SH-SY5Y (cell line): ENCODE results near the gene COPS7A.

Source experiments
- GATA2 ChIP-seq: IDR thresholded peaks from 2 replicates; pipeline ENCODE4 v1.6.1; 2011; ENCODE audit warnings: mild to moderate bottlenecking, low read depth, low read length
- GATA3 ChIP-seq: IDR thresholded peaks from 2 replicates; pipeline ENCODE4 v1.6.1; 2011; ENCODE audit warnings: low read depth, mild to moderate bottlenecking, low read length, moderate library complexity

The COPS7A gene, protein sequence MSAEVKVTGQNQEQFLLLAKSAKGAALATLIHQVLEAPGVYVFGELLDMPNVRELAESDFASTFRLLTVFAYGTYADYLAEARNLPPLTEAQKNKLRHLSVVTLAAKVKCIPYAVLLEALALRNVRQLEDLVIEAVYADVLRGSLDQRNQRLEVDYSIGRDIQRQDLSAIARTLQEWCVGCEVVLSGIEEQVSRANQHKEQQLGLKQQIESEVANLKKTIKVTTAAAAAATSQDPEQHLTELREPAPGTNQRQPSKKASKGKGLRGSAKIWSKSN

DNA sequence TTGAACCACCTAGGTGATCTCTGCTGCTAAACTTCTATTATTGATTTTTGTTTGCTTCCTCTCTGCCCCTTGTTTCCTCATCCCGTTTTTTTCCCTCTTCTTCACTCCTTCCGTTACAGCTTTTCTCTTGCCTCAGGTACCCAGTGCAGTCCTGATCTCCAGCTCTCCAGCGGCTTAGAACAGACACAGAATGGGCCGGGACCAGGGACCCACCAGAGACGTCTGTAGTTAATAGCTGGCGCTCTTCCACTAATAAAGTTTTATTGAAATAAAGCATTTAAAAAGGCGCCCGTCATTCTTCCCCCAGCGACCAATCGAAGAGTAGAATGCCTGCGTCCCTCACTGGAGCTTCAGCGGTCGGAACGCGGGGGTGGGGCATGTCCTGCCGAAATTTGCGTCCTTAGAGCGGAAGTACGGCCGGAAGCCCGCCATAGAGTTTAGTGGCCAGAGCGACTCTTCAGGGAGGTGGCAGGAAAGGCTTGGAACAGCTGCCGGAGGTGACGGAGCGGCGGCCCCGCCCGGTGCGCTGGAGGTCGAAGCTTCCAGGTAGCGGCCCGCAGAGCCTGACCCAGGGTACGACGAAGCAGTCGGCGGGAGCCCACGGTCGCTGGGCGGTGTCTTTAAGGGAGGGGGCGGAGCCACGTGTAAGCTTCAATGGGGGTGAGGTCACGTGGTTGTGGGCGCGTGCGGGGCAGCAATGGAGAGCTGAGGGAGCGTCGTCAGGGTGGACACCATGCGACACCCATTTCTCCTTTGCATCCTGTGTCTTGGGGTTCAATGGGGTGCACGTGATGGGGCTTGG lies at the start of gene COPS7A:
Gene COPS7A (plus strand): TSS at position 440 of the 802 bp plus-strand sequence. CDS start 611 bp downstream, outside the sequence.
- TF ChIP-seq GATA2 = no peak
- no peak for TF ChIP-seq GATA3

DNA sequence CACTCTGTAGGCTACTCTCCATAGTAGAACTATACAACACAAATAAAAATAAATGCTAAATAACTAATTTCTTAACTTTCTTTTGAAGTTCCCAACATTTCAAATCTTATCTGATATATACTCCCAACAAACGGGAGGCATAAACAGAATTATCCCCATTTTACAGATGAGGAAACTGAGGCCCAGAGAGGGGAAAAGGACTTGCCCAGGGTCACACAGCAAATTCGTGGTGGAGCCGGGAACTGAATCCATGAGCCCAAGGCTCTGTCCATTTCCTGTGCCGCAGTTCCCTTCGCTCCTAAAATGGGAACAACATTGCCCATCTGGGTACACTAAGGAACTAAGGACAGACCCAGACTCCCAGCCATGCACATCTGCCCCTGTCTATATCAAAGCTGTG lies 46.9 kb upstream of the COPS7A start:
- no peak for TF ChIP-seq GATA3
- no peak for TF ChIP-seq GATA2

GRCh38 chr12:6684609-6685008 lies 39.2 kb upstream of the COPS7A start:
- no peak for TF ChIP-seq GATA2
- TF ChIP-seq GATA3 = no peak

- TF ChIP-seq GATA2 (no peak), GATA3 (no peak)
Measured at GRCh38 chr12:6685814-6686213, 38.0 kb upstream of the COPS7A start.

DNA sequence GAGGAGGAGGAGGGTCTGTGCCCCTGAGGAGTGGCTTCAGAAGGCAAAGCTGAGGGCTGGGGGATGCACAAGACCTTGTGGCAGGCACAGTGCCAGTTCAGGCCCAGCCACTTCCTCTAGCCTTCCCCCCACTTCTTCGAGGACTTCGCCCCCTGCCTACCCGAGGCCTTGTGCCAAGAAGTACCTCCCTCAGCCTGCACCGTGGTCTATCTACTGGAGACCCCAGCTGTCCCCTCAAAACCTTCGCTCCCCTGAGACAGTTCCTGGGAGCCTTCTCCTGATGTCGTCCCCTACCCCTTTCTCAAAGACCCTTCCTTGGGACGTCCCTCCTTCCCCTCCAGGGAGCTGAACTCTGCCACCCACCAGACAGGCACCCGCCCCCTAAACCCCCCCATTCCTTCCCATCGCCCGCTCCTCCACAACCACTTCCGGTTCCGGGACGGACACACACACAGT lies 35.3 kb upstream of the COPS7A start:
- TF ChIP-seq GATA2 (no peak), GATA3 (no peak)

DNA sequence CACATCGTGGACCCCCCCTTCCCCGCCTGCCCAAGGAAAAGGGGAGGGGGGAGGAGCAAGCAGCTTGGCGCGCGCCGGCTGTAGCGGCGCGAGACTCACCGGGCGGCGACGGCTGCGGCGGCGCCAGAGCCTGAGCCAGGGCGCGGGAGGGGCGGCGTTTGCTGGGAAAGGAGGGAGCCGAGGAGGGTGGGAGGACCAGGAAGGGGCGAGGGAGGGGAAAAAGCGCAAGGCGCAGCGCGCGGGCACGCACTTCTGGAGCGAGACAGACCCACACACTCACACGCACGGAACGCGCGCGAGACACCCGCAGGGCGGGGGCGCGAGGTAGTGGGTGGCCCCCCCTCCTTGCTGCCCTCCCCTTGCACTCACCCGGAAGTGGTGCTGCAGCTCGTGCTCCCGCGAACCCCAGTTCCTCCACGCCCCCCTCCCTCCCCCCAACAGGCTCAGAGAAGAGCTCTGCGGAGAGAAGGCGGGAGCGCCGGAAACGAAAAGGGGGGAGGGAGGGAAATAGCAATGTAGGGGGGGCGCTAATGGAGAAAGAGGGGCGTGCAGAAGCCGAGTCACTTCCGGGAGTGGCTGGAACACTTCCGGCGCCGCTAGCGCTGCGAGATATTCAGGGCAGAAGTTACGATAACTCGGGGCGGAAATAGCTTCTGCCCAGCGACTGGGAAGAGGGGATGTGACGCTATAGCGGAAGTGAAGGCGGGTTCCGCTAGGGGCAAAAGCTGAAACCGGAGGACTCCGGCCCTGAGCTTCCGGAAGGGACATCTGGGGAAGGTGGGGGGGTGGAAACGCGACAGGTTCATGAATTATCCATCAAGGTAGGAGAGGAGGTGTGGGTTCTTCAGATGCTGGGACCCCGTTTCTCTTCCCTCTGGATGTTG lies 34.6 kb upstream of the COPS7A start, which contains the start of gene ZNF384:
Gene ZNF384 (minus strand): TSS at position 377 of the 884 bp plus-strand sequence. CDS start 9,855 bp downstream, outside the sequence.
- TF ChIP-seq GATA2 = peak; percentile 25; the same call in 1 of the 2 replicates
- TF ChIP-seq GATA3 = no peak

DNA sequence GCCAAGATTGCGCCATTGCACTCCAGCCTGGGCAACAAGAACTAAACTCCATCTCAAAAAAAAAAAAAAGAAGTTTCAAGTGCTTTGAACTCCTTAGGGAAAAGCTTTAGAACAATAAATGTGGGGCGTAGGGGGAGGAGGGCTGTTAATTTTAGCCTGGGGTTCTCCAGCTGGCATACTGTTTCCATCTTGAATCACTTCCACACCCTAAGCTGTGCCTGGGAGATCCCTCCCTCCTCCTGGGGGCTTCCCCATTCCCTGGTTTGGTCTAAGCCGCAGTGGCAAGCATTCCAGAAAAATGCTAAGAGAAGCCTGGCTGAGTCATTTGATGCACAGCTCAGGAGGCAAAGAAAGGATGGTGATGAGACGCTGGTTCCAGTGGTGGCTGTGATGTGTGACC lies 32.4 kb upstream of the COPS7A start:
- TF ChIP-seq GATA3 (no peak), GATA2 (no peak)

- TF ChIP-seq GATA2 (no peak), GATA3 (no peak)
Measured at GRCh38 chr12:6692888-6693287, 31.0 kb upstream of the COPS7A start.

DNA sequence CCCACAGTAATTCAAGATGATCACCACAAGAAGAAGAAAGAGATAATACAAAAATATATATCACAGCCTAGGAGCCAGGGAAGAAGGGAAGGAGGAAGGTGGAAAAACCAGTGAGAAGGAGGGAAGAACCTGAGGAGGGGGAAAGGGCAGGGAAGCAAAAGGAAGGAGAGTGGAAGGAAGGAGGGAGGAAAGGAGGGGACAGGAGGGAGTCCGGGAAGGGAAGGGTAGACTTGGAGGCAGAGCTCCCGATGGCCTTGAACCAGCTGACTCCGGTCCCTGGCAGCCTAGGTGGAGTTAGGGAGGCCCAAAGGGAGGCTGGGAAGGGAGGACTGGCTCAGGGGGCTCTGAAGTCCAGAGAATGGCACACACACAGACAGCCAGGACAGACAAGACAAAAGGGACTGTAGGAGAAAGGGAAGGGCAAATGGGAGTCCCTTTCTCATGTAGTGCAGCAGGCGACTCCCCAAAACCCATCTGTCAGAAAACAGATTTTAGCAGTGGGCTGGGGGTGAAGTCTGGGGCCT lies 30.0 kb upstream of the COPS7A start:
- TF ChIP-seq GATA3 (no peak), GATA2 (no peak)

DNA sequence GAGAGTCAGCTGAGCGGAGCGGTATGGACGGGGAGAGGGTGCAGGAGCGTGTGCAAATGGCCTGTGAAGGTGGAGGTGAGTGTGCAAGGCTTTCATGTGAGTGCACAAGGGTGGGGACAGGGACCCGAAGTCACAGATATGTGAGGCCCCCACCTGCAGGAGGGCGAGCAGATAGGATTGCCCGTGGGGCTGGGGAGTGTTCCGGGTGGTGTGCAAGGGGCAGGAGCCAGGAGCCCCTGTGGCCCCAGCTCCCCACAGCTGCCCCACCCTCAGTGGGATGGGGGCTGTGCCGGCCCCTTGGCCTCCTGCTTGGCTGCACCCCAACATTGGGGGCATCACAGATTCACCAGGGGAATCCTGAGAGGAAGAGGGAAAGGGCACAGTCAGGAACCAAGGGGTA lies 29.1 kb upstream of the COPS7A start:
- TF ChIP-seq GATA2 (no peak), GATA3 (no peak)

GRCh38 chr12:6695313-6696045 lies 28.4 kb upstream of the COPS7A start:
- TF ChIP-seq GATA3 (no peak), GATA2 (no peak)

DNA sequence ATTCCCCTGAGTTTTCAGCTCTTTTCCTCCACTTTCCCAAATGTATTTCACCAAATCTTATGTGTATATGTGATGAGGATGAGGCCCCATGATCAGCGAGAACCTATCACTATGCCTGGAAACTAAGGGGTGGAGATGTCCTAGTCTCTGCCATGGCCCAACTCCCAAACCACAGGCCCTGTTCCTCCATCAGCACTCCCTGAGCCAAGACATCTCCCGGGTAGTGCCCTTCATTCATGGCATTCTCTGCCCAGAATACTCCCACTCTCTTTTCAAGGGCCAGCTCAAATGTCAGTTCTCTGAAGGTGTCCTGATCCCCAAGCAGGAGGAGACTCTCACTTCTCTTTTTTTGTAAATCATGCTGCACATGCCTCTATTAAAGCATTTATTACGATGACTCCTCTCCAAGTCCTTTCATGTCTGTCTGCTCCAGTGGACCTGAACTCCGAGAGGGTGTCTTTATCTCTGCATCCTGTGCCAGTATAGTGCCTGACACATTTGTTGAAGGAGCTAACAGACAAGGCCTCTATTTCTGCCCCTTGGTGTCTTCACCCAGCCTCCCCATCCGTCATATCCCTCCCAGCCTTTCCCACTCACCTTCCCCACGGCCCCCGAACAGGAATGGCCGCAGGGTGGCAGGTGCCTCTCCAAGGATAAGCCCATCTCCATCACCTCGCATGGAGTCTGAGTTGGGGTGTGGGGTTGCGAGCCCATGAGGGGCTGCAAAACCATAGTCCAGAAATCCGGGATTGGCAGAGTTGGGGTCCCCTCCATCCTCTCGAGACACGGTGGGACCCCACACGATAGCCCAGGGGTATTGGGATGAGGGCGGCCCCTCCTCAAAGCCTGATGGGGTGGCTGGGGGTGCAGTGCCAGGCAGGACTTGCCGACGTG lies 26.9 kb upstream of the COPS7A start:
- no peak for TF ChIP-seq GATA3
- no peak for TF ChIP-seq GATA2
